HL-60 (cell line): ENCODE results near the gene CLTRN.

Experiments
- CTCF ChIP-seq: IDR thresholded peaks from one replicate; pipeline ENCODE4 v1.5.1; 2011; ENCODE audit warnings: low read length, control low read depth, inconsistent platforms; ENCODE audit not compliant: insufficient read depth
- GABPA ChIP-seq: IDR thresholded peaks from 2 replicates; pipeline ENCODE4 v1.6.1; 2012; ENCODE audit warnings: low read depth

- TF ChIP-seq CTCF (no peak), GABPA (no peak)
These were observed 18.1 kb downstream of the CLTRN start for GRCh38 chrX:15646543-15646942.
